OCI-LY7 (cell line): ENCODE results near the gene PAQR4. TPM values are rescaled to one million over a fixed set of nuclear protein-coding genes. Genes with fewer than 3 reads are reported as not detected.
A peak's percentile ranks its signal among the peaks of the same experiment; 100 is the strongest.

Experiments
- BruUV-seq: library from RNA; stranded (reverse); fragments of 400-500 nt; replicated peaks from 2 replicates; lab custom pipeline; 2021; lab: Mats Ljungman, UMichigan
- CTCF ChIA-PET: fragments of 300-600 bp; sonication (Branson Sonifier 250); formaldehyde crosslinking; loops from one replicate; lab custom pipeline; 2022; ENCODE audit warnings: antibody characterized with exemption; ENCODE audit not compliant: unreplicated experiment; lab: Charles Lee
- POLR2A ChIA-PET: fragments of 300-600 bp; sonication (Branson Sonifier 250); formaldehyde crosslinking; loops from one replicate; lab custom pipeline; 2022; ENCODE audit warnings: antibody characterized with exemption; lab: Charles Lee
- DNase-seq: peaks from one replicate; pipeline ENCODE4 v3.0.0-alpha.2; 2015; ENCODE audit warnings: low spot score
- H2AFZ ChIP-seq: fragments of 200-600 bp; sonication (generic), shearing (Covaris generic); 2 replicates; pipeline ENCODE4 v1.6.1; 2014; ENCODE audit warnings: mild to moderate bottlenecking, antibody characterized with exemption, low read length, moderate library complexity
- H3K27ac ChIP-seq: fragments of 200-600 bp; sonication (generic); 2 replicates; pipeline ENCODE4 v1.5.1; 2014; ENCODE audit warnings: mixed run types, low read depth, mild to moderate bottlenecking, moderate library complexity, low read length, inconsistent platforms; ENCODE audit not compliant: poor library complexity, severe bottlenecking
- H3K36me3 ChIP-seq: fragments of 200-600 bp; sonication (generic); 2 replicates; pipeline ENCODE4 v1.6.1; 2014; ENCODE audit warnings: mild to moderate bottlenecking, antibody characterized with exemption, low read length, moderate library complexity, mixed read lengths; ENCODE audit not compliant: insufficient read depth
- H3K4me1 ChIP-seq: fragments of 200-600 bp; sonication (generic); 2 replicates; pipeline ENCODE4 v1.5.1; 2014; ENCODE audit warnings: mild to moderate bottlenecking, low read length; ENCODE audit not compliant: insufficient read depth, poor library complexity, severe bottlenecking
- H3K4me2 ChIP-seq: fragments of 200-600 bp; sonication (generic); 2 replicates; pipeline ENCODE4 v1.6.1; 2014; ENCODE audit warnings: mild to moderate bottlenecking, low read length
- H3K4me3 ChIP-seq: fragments of 200-600 bp; sonication (generic); 2 replicates; pipeline ENCODE4 v1.5.1; 2014; ENCODE audit warnings: mild to moderate bottlenecking, low read depth, low read length; ENCODE audit not compliant: poor library complexity, severe bottlenecking
- H3K79me2 ChIP-seq: fragments of 200-600 bp; sonication (generic); 2 replicates; pipeline ENCODE4 v1.6.1; 2016; ENCODE audit warnings: low read depth, mild to moderate bottlenecking, low read length, moderate library complexity, mixed read lengths; ENCODE audit not compliant: insufficient read depth
- H3K9me2 ChIP-seq: fragments of 200-600 bp; sonication (generic); 2 replicates; pipeline ENCODE4 v1.6.1; 2016; ENCODE audit warnings: mild to moderate bottlenecking, low read length, mixed read lengths; ENCODE audit not compliant: insufficient read depth
- H3K9me3 ChIP-seq: fragments of 200-600 bp; sonication (generic); 2 replicates; pipeline ENCODE4 v1.6.1; 2014; ENCODE audit warnings: mild to moderate bottlenecking, mixed run types, low read length, mixed read lengths
- H4K20me1 ChIP-seq: fragments of 200-600 bp; sonication (generic); 2 replicates; pipeline ENCODE4 v1.6.1; 2014; ENCODE audit warnings: mild to moderate bottlenecking, antibody characterized with exemption, low read length, moderate library complexity, mixed read lengths; ENCODE audit not compliant: insufficient read depth
- CTCF ChIP-seq: fragments of 200-600 bp; sonication (generic); conservative IDR thresholded peaks from 2 replicates; pipeline ENCODE4 v1.5.1; 2014; ENCODE audit warnings: mild to moderate bottlenecking, antibody characterized with exemption, low read length, moderate library complexity, mixed read lengths
- EZH2phosphoT487 ChIP-seq: fragments of 200-600 bp; sonication (generic); IDR thresholded peaks from 2 replicates; pipeline ENCODE4 v1.6.1; 2018; ENCODE audit warnings: low read depth, borderline replicate concordance, mild to moderate bottlenecking, mixed run types, antibody characterized with exemption, low read length, moderate library complexity, mixed read lengths
- intact Hi-C: fragments of 100-400 bp; cut with micrococcal nuclease; formaldehyde crosslinking; loops from one replicate; pipeline ENCODE4 v1.10.0; 2022; ENCODE audit not compliant: unreplicated experiment
- total RNA-seq, 2 experiments: library from RNA; depleted of rRNA in 1 of 2; stranded (reverse); fragments of >200 nt in 1 of 2; shearing (Covaris generic) in 1 of 2; gene quantifications; 2 replicates each; pipeline ENCODE4 v1.2.3, GENCODE V29; 2014 to 2022

The PAQR4 gene
- total RNA-seq, 2 experiments from 2014 or later: 49.1 to 59.7 TPM

GRCh38 chr16:2953706-2954627 lies 15.2 kb upstream of the PAQR4 start:
- peak overlapping the region; percentile 65 for H3K27ac ChIP-seq
- H3K9me3 ChIP-seq: no peaks in the 10 kb centered on the region
- peak overlapping the region; percentile 48 for H3K4me2 ChIP-seq
- H3K79me2 ChIP-seq: no peaks in the 10 kb centered on the region
- CTCF ChIA-PET: no interaction called here
- peak overlapping the region; percentile 22 for H3K4me3 ChIP-seq
- BruUV-seq: no TSS peak
- H3K36me3 ChIP-seq: no peaks in the 10 kb centered on the region
- peak; percentile 88 for DNase-seq
- TF ChIP-seq CTCF (no peak), EZH2phosphoT487 (no peak)
- no peaks in the 10 kb centered on the region for H4K20me1 ChIP-seq
- H3K4me1 ChIP-seq: peaks cover 44% of the 10 kb centered on the region
- H3K9me2 ChIP-seq: no peaks in the 10 kb centered on the region
- peak overlapping the region; percentile 72; the same call in 1 of the 2 replicates for H2AFZ ChIP-seq
- POLR2A ChIA-PET: interaction anchor here (0.7 kb wide), 1 partner anchor 27 kb away, joined by 4 read pairs; no protein-coding TSS in a partner anchor
- intact Hi-C loops: loop anchor here (1.0 kb wide), 1 partner anchor 11 kb away; no protein-coding TSS in a partner anchor

GRCh38 chr16:2954656-2955381 lies 14.3 kb upstream of the PAQR4 start:
- no peaks in the 10 kb centered on the region for H4K20me1 ChIP-seq
- H3K4me3 ChIP-seq: no peak overlapping the region
- peak overlapping the region; percentile 65 for H3K27ac ChIP-seq
- H3K9me2 ChIP-seq: no peaks in the 10 kb centered on the region
- H3K4me1 ChIP-seq: peaks cover 50% of the 10 kb centered on the region
- H2AFZ ChIP-seq: peak overlapping the region; percentile 72; the same call in 1 of the 2 replicates
- BruUV-seq: no TSS peak
- peak overlapping the region; percentile 48; the same call in 1 of the 2 replicates for H3K4me2 ChIP-seq
- TF ChIP-seq CTCF: no peak
- no peak for TF ChIP-seq EZH2phosphoT487
- no peaks in the 10 kb centered on the region for H3K9me3 ChIP-seq
- H3K79me2 ChIP-seq: no peaks in the 10 kb centered on the region
- H3K36me3 ChIP-seq: no peaks in the 10 kb centered on the region
- no peak for DNase-seq
- POLR2A ChIA-PET: no interaction called here
- intact Hi-C loops: loop anchor here (1.0 kb wide), 1 partner anchor 10 kb away; no protein-coding TSS in a partner anchor
- CTCF ChIA-PET: no interaction called here
